RPMI7951 (cell line): ENCODE data around the gene MEPCE. TPM values are rescaled to one million over a fixed set of nuclear protein-coding genes. Genes with fewer than 3 reads are reported as not detected.
A peak's percentile ranks its signal among the peaks of the same experiment; 100 is the strongest.
"Not testable (repeated sequence)": the region's sequence is repeated elsewhere in the genome, so short reads cannot be mapped to it uniquely, and the experiment has no call there.

Experiments used
- DNase-seq: peaks from one replicate; pipeline ENCODE4 v3.0.0-alpha.2; 2012; ENCODE audit warnings: low read depth
- total RNA-seq: library from RNA; depleted of rRNA; stranded (reverse); fragments of >200 nt; shearing (Covaris generic); gene quantifications from 2 replicates; pipeline ENCODE4 v1.2.3, GENCODE V29; 2014; rRNA removed

The MEPCE gene
- total RNA-seq = 22.2 and 22.5 TPM in 2 replicates

- DNase-seq = peak; percentile 93
Measured at GRCh38 chr7:100429637-100430492, at the start of gene MEPCE. Gene MEPCE, plus strand, starts transcription at chr7:100429831. Its CDS starts 188 bp downstream, at chr7:100430019.

- no peak for DNase-seq
Measured at GRCh38 chr7:100380196-100380595, 49.4 kb upstream of the MEPCE start.

- DNase-seq = not testable (repeated sequence)
Measured at GRCh38 chr7:100381531-100382233, 47.9 kb upstream of the MEPCE start.

GRCh38 chr7:100382234-100382853, 47.3 kb upstream of the MEPCE start:
- DNase-seq = not testable (repeated sequence)

- DNase-seq = no peak
Measured at GRCh38 chr7:100384628-100385294, 44.9 kb upstream of the MEPCE start.

GRCh38 chr7:100386940-100387339, 42.7 kb upstream of the MEPCE start:
- DNase-seq = no peak

- DNase-seq = no peak
Measured at GRCh38 chr7:100387695-100388094, 41.9 kb upstream of the MEPCE start.

- no peak for DNase-seq
Measured at GRCh38 chr7:100389437-100390088, 40.1 kb upstream of the MEPCE start.

- no peak for DNase-seq
Measured at GRCh38 chr7:100390286-100391009, 39.2 kb upstream of the MEPCE start.

GRCh38 chr7:100393233-100393905, 36.3 kb upstream of the MEPCE start:
- DNase-seq = no peak

- no peak for DNase-seq
Measured at GRCh38 chr7:100394077-100394476, 35.6 kb upstream of the MEPCE start.

GRCh38 chr7:100396421-100396982, 33.1 kb upstream of the MEPCE start:
- no peak for DNase-seq

GRCh38 chr7:100397315-100398081, 32.1 kb upstream of the MEPCE start:
- no peak for DNase-seq

GRCh38 chr7:100398239-100398638, 31.4 kb upstream of the MEPCE start:
- no peak for DNase-seq

GRCh38 chr7:100400041-100400440, 29.6 kb upstream of the MEPCE start:
- DNase-seq = no peak

GRCh38 chr7:100400656-100401055, 29.0 kb upstream of the MEPCE start:
- peak; percentile 23 for DNase-seq

- no peak for DNase-seq
Measured at GRCh38 chr7:100401811-100402210, 27.8 kb upstream of the MEPCE start.

GRCh38 chr7:100402241-100402640, 27.4 kb upstream of the MEPCE start:
- no peak for DNase-seq

GRCh38 chr7:100406767-100407166, 22.9 kb upstream of the MEPCE start:
- DNase-seq = peak; percentile 28
